Choroid plexus epithelial cell (primary cell): ENCODE data around the gene ZNF716.

Source experiments
- DNase-seq: peaks from one replicate; pipeline ENCODE4 v3.0.0-alpha.2; 2010; ENCODE audit warnings: low read depth
- H3K4me3 ChIP-seq: 2 replicates; pipeline ENCODE4 v1.5.1; 2011; ENCODE audit warnings: low read depth, mild to moderate bottlenecking, control low read depth, low read length, moderate library complexity
- CTCF ChIP-seq: conservative IDR thresholded peaks from 2 replicates; pipeline ENCODE4 v1.5.1; 2011; ENCODE audit warnings: low read depth, mild to moderate bottlenecking, control low read depth, inconsistent platforms, low read length, moderate library complexity

The ZNF716 gene

GRCh38 chr7:57416601-57417358, 33.2 kb upstream of the ZNF716 start:
- no peak for DNase-seq

DNA sequence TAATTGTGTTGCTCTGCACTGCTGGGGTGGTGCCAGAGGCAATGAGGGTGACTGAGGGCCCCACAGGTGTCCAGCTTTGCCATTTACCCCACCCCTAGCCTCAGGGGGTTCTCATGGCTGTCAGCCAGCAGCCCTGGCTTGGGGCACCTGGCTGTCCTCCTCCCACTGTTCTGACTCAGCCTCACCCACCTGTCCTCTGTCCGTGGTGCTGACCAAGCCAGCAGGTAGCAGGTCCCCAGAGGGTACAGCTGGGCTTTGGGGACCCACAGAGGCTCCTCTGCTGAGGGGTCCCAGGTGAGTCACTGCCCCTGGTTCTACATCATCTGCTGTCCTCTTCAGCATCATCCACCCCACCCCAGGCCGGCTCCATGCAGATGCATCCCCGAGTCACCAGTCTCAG, 32.2 kb upstream of the ZNF716 start:
- DNase-seq = no peak
- TF ChIP-seq CTCF = no peak

More at GRCh38 chr7:57416601-57417358, 33.2 kb upstream of the ZNF716 start:
- no peak overlapping the region for H3K4me3 ChIP-seq
- no peak for TF ChIP-seq CTCF

GRCh38 chr7:57423768-57424167, 26.2 kb upstream of the ZNF716 start:
- no peak for DNase-seq
- H3K4me3 ChIP-seq = no peak overlapping the region
- TF ChIP-seq CTCF = no peak

More for the DNA sequence above, 32.2 kb upstream of the ZNF716 start:
- no peak overlapping the region for H3K4me3 ChIP-seq

DNA sequence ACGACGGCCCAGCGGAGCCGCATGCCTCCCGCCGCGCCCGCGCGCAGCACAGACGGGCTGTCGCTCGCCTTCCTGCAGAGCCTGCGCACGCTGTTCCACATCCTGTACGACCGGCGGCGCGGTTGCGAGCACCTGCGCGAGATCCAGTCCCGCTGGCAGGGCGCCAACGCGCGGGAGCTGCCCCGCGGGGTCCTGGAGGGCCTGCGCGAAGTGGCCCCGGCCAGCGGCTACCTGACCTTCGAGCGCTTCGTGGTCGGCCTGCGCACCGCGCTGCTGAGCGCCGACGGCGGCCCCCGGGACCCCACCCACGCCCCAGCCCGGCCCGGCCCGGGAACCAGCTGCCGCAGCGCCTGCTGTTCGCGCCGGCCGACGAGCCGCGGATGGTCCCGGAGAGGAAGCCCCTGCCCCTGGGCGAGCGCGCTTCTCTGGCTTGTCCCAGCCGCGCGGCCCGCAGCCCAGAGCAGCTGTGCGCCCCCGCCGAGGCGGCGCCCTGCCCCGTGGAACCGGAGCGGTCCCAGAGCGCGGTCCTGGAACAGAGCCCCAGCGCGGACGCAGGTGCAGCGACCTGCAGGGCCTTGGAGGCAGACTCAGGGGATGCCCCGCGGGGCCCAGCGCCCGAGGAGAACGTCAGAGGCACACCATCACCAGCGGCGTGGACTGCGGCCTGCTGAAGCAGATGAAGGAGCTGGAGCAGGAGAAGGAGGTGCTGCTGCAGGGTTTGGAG, 25.3 kb upstream of the ZNF716 start:
- no peak overlapping the region for H3K4me3 ChIP-seq
- no peak for DNase-seq
- TF ChIP-seq CTCF = no peak

- DNase-seq = no peak
- no peak for TF ChIP-seq CTCF
Observed at GRCh38 chr7:57425239-57425944, 24.6 kb upstream of the ZNF716 start.

GRCh38 chr7:57425969-57426628, 23.9 kb upstream of the ZNF716 start:
- peak; percentile 17 for TF ChIP-seq CTCF
- DNase-seq = no peak
- no peak overlapping the region for H3K4me3 ChIP-seq

More at GRCh38 chr7:57425239-57425944, 24.6 kb upstream of the ZNF716 start:
- no peak overlapping the region for H3K4me3 ChIP-seq
